Measurements from ENCODE around the gene ARHGAP10.

Gene ARHGAP10

DNA sequence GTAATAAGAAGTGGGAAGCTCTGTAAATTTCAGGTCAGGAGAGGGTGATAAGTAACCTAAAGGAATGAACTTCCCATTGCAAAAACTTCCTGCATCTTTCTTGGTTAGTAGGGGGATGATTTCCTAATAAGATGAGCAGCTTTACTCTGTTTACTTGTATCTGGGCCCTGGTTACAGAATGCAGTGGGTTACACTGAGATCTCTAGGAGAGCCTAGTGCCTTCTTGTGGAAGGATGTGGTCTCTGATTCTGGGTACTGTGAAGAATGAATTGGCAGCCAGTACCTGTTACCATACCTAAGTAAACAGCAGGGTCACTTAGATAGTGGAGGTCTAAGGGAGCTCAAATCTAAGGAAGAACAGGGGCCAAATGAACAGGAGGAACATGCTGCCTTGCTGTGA is 320.6 kb downstream of the ARHGAP10 start:
- FAIRE-seq (no peak), DNase-seq (ENCODE audit: extremely low spot score, insufficient read length, low read depth) (no peak)

DNA sequence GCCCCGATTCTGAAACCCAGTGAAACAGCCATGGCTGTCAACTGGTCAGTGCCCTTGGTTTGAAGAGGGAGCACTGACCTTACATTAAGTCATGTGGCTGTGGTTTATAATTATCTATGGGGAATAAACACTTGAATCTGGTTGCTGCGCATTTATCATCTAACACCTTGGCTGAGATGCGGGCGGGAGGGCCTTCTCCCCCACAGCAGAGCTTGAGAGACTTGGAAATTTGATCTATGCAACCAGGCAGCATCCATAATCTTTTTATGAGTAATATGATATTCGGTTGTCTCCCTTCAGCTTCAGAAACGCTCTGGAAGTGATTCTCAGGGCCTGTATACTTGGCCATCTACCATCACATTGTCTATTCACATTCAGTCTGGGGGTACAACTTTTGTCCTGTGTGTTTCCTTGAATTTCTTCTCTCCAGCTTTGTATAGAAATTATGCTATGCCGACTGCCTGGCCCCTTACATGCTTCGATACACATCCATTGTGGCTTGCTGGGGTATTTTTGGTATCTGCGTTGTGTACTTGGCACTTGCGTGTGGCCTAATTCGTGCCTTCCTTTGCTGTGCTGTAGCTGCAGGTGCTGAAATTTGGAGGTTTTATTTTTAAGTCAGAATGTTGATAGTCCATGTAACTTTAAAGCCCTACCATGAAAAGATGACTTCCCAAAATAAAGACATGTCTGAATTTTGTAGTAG is 321.6 kb downstream of the ARHGAP10 start:
- FAIRE-seq, result no peak

DNA sequence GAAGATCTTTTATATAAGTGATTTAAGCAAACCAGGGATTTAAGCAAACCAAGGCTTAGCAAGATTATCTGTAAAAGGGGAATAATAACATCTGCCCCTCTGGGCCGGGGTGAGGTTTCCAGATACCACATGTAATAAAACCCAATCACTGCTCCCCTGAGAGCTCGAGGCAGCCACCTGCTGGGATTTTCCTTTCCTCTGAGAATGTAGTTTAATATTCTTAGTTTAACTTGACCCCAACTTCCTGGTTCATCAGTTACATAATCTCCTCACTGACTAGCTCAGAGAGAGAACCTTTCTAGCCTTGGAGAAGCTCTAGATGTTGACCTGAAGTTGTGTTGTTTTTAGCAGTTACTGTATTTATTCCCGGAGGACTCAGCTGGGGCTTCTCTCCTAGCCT is 322.4 kb downstream of the ARHGAP10 start:
- no peak for DNase-seq (ENCODE audit: extremely low spot score, insufficient read length, low read depth)

More for the DNA sequence above, 321.6 kb downstream of the ARHGAP10 start:
- DNase-seq (ENCODE audit: extremely low spot score, insufficient read length, low read depth), result no peak

DNA sequence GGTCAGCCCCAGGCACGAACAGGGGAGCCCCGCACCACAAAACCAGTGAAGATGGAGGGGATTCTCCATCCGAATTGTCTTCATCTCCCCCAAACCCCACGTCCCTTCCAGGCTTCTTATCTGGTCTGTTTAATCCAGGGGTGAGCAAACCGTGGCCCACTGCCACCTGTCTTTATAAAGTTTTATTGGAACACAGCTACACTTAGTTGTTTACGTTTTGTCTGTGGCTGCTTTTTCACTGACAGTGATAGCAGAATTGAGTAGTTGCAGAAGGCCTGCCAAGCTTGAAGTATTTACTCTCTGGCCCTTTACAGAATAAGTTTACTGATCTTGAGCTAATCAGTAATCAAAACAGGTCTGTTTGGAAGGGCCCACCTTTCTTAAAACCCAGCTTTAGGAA is 324.0 kb downstream of the ARHGAP10 start:
- peak; percentile 71 for FAIRE-seq

More for the DNA sequence above, 322.4 kb downstream of the ARHGAP10 start:
- FAIRE-seq, result peak; percentile 81

DNA sequence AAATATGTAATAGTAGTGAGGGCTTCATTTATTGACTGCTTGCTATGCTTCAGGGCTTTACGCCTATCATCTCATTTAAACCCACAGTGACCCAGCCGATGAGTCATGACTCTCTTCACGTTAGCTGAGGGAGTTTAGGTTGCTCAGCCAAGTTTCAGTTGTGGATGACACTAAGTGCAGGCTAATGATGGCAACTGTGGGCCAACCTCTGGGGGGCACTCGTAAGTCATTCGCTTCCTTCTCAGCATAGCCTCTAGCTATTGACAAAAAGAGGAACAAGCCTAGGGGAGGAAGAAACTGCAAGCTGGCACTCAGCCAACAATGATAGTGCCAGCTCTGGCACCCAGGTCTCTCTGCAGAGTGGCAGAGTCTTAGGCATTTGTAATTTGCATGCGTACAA is 325.0 kb downstream of the ARHGAP10 start:
- DNase-seq (ENCODE audit: extremely low spot score, insufficient read length, low read depth) (peak; percentile 18), FAIRE-seq (peak; percentile 99)

More for the DNA sequence above, 324.0 kb downstream of the ARHGAP10 start:
- DNase-seq (ENCODE audit: extremely low spot score, insufficient read length, low read depth), result no peak

DNA sequence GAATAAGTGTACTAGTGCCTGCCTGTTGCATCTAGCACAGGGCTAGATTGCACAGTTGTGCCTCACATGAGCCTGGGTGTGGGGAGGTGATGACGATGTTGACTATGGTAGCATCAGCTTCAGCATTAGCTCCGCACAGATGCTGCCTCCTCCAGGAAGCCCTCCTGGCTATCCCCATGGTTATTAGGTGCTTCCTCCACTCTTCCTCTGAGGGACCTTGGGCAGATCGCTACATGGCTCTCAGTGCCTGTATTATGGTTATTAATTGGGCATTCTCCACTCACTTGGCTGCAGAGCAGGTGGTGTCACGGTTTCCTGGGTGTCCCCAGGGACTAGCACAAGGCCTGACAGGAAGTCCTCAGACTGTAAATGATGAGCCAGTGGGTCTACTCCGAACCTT is 325.6 kb downstream of the ARHGAP10 start:
- DNase-seq (ENCODE audit: extremely low spot score, insufficient read length, low read depth), result peak; percentile 3
- no peak for FAIRE-seq

DNA sequence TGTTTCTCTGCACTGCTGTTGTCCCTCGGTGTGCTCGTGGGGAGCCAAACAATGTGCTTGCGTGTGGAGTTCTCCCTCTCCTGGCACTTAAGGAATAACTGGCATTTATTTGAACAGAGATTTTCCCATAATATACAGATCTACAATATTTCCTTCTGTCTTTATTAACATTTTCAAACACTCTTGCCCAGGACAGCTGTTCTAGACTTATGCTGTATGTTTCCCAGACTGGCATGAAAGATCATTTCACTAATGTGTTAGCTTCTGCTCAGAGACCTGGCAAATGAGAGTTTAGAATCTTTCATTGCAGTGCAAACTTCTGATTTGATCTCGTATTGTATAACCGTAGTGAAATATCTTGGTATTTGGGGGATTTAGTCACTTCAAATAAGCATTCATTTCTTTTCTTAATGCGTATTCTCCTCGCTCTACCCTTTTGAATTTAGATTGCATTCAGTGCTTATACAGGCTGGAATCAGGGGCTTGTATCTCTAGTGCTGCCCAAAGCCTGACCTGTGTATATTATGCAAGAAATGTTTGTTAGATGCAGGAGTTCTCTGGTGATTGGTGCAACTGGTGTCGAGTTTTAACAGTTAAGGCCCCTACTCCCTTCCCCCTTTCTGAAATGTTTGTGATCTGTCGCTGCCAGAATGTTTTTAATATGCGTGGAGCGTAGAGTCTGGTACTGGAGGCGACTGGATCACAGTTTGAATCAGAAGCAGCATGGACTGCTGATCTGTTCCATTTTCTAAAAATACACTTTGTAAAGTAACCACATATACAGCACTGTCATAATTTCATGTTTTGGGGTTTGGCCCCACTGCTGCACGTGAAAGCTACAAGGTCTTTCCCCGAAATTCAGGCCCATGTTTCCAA is 326.3 kb downstream of the ARHGAP10 start:
- DNase-seq (ENCODE audit: extremely low spot score, insufficient read length, low read depth) (no peak), FAIRE-seq (peak; percentile 57)

DNA sequence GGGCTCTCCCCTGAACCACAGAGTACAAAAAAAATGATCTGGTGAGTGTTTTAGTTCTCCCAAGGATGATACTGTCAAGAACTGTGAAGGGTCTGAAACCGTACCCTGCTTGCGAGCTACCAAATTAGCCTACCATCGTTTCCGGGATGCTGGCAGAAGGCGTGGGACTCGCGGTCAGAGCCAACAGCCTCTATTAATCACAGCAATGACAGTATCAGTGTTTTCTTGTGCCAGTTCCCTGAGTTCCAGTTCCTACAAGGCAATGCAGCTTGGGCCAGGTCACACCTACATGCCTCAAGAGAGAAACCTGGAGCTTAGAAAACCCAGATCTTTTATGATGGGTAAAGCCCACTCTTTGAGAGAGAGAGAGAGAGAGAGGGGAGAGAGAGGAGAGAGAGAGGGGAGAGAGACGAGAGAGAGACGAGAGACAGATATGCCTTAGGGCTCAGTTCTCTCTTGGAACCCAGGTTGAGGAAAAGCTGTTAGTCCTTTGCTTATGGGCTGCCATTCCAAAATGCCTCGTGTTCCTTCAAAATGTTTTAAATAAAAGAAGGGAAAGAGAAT is 327.8 kb downstream of the ARHGAP10 start:
- no peak for DNase-seq (ENCODE audit: extremely low spot score, insufficient read length, low read depth)
- no peak for FAIRE-seq

DNA sequence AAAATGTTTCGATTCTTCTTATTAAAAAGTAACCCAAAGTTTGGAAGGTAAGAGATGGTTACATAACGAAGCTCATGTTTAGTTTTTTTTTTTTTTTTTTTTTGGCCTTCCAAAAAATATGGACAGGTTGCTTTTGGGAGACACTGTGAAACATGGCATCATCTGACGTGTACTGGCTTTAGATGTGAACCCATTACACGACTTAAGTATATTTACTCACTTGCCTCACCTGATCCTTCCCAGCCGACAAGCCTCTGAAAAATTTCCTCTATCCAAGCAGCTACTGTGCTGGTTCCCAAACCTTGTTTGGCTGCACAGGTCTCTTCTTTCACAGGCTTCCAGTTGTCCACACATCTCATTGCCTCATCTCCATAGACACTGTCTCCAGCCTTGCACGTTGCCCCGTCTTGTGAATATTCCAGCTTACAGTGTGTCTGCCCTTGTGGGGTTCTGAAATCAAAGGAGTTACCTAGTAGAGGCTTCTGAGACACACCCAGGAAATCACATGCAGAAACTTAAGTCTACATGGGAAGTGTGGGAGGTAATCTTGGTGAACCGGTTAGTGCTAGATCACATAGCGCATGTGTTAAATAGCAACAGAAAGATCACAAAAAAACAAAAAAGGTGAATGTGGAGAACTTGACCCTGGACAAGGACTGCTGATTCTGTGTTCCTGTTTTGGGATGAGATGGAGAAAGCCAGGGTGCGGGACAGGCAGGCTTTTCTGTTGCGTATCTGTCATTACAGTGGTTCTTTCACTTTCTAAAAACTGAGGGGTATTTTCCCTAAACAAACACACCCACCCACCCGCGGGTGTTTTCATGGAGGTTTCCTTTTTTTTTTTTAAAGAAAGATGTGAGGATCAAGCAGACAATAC is 328.6 kb downstream of the ARHGAP10 start:
- peak; percentile 70 for FAIRE-seq

DNA sequence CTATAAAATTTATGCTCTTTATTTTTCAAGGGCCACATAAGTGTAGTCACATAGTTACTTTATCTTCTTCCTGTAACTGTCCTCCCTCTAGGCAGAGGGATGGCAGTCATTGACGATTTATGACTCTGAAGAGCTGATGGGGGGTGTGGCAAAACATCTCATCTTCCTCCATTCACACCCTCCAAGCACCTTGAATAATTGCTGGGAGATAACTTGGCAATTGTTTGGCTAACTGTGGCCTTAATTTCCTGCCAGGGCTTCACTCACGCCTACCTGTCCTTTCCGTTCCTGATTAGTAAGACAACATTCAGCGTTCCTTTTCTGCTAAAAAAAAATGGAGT is 329.2 kb downstream of the ARHGAP10 start:
- DNase-seq (ENCODE audit: extremely low spot score, insufficient read length, low read depth) (no peak), FAIRE-seq (peak; percentile 48)

More for the DNA sequence above, 328.6 kb downstream of the ARHGAP10 start:
- no peak for DNase-seq (ENCODE audit: extremely low spot score, insufficient read length, low read depth)

DNA sequence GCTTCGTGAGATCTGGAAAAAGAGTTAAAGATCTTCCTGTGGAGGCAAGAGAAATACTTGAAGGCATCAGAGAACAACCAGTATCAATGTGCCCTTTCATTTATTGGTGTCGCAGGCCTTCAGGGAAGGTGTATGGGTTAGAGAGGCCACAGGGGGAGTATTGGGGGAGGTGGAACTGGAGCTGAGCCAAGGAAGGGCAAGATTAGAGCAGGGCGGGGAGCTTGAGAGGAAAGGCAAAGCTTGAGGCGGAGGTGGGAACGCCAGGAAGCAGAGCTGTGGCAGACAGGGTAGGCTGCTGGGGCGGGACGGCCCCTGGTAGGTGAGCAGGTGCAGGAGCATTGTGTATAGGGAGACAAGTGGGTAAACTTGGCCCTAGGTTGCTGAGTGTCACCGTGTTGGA is 329.9 kb downstream of the ARHGAP10 start:
- DNase-seq (ENCODE audit: extremely low spot score, insufficient read length, low read depth) (no peak), FAIRE-seq (no peak)

DNA sequence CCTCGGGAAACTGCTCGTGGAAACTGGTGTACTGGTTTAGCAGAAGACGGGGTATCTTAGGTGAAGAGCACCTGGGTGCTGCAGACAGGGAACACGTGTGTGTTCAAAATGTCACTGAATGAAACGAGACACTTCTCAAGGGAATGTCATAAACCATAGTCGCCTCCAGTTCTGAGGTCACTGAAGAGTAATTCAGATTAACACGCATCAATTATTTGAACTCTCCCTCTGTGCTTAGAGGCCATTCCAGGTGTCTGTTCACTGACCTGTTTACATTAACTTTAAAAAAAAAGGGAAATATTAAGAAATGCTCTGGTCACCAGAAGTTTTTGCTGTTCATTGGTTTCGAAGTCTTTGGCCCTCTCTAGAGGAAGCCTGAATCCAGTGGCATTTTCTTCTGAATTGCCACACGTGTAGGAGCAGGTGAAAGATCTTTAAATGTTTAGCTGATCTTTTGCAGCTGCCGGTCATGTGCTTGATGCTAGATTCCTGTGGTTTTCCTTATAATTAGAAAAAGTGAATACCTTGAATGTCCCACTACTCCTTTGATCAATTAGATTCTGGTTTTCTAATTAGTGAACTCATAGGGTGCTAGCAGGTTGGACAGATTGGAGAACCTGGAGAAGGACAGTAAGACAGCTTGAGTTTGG is 330.5 kb downstream of the ARHGAP10 start:
- DNase-seq (ENCODE audit: extremely low spot score, insufficient read length, low read depth), result no peak

DNA sequence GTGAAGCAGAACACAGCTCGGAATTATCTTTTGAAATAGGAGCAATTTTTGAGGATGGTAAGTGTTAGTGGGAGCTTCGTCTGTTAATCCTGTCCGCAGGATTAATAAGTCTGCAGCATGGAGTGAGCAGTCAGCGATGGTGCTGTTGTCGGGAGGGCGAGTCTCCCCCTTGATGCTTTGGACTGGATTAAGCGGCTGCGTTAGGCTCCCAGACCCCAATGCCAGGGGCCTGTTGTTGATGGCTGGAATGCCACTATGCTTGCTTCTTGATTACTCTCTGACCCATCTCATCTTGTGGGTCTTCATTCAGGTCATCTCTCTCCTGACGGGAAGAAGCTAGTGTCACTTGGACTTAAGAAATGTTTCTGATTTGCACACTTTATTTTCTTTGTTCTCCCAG is 332.6 kb downstream of the ARHGAP10 start:
- DNase-seq (ENCODE audit: extremely low spot score, insufficient read length, low read depth), result no peak

More for the DNA sequence above, 330.5 kb downstream of the ARHGAP10 start:
- FAIRE-seq, result no peak

DNA sequence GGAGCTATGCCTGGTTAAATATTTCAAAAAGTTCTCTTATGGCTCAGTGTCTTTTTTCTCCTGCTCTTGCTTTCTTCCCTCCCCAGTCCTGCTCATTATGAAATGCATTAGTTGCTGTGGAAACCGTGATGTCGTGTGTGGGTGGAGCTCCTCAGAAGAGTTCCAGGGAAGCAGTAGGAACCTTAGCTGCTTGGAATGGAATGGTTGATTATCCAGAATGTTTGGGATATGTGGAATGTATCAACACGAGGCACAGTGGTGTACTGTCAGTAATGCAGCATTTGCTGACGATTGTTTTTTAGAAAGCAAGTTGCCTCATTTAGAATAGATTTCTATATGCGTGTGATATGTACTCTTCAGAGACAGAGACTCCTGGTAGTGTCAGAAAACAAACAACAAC is 333.2 kb downstream of the ARHGAP10 start:
- DNase-seq (ENCODE audit: extremely low spot score, insufficient read length, low read depth) (no peak), FAIRE-seq (no peak)

More for the DNA sequence above, 332.6 kb downstream of the ARHGAP10 start:
- no peak for FAIRE-seq

DNA sequence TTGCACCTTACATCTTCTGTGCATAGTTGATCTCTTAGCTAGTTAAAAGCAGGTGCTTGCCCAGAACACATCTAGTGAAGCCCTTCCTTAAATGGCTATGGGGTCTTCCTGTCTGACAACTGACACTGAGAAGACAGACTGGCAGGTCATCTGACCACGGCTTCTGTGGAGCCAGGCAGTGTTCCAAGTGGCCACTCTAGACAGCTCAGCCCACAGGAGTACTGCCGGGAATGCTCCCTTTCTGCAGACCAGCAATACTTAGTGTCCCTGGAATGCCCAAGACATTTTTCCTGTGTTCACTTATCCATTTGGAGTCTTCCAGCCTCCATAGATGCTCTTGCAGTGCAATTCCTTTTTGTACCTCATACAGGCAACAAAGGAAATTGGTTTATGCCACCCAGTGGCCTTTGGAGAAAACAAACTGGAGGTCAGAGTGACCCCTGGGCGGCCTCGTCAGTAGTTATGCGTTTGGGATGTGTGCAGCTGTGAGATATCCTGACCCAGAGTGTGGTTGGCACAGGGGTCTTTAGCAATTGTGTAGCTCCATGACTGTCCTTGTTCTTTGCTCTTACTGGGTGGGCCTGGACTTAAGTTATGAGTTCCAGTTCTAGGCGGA is 335.5 kb downstream of the ARHGAP10 start:
- no peak for DNase-seq (ENCODE audit: extremely low spot score, insufficient read length, low read depth)
- no peak for FAIRE-seq

DNA sequence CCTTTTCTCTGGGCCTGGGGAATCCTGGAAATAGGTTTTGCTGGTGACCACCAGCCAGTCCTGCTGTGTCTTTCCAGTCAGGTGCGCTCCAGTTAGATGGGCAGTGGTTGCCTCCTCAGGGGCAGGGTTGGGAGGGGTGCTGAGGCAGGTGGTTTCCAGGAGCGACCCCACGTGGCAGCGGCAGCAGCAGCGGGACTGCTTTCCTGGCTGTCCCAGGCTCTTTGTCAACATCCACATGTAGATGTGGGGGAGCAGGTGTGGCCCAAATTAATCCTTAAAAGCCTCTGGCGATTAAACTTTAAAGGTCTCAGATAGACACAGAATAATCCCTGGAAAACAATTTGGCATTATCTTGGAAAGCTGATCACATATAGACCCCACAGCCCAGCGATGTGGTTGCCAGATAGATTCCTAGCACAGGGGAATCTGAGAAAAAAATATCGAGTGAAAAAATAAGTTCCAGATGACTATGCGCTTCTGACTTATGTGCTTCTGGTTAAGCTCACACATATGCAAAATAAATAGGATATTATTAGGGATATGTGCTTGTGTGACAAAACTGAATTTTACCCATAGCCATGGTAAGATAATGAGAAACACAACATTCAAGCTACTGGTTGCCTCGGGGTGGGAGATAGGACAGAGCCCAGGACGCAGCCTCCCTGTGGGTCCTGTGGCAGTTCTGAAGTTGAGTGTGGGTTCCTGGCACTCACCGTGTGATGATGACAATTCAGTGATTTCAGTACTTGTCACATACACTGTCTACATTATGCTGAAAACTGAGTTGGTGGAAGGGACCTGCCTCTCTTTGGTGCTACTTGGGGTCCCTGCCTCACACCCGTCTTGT is 336.4 kb downstream of the ARHGAP10 start:
- FAIRE-seq, result no peak

DNA sequence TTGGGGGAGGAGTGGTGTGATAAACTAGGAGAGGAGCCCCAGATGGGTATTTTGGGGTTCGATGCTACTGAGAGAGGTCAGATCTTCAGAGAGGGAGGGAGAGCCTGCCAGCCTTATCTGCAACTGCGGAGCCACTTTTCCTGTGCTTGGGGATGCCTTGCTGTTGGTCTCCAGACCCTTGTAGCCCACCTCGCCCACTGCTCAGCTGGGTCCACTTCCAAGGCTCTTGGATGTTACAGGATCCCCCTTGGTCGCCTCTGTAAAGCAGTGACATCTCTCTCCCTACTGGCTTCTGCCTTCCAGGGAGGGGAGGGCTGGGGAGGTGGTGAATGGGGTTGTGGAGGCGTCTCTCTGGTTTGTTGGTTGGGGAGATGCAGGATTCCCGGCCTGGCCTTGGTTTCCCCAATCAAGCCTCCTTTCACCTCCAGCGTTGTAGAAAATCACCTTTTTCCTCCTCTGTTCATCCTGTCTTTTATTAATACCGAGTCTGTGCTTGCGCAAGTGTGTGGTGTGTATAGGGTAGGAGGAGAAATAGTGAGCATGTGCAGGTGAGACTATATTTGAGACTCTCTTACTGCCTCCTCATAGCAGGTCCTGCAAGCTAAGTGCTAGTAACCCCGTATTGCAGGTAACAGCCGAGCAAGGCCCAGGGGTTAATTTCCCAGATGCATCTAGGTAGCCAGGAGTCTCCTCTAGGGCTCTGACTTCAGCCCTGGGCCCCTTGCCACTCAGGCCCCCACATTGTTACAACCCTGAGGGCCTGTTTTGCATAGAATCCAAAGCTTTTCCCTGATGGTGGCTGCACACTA is 337.4 kb downstream of the ARHGAP10 start:
- DNase-seq (ENCODE audit: extremely low spot score, insufficient read length, low read depth) (no peak), FAIRE-seq (no peak)

More for the DNA sequence above, 336.4 kb downstream of the ARHGAP10 start:
- DNase-seq (ENCODE audit: extremely low spot score, insufficient read length, low read depth), result no peak

DNA sequence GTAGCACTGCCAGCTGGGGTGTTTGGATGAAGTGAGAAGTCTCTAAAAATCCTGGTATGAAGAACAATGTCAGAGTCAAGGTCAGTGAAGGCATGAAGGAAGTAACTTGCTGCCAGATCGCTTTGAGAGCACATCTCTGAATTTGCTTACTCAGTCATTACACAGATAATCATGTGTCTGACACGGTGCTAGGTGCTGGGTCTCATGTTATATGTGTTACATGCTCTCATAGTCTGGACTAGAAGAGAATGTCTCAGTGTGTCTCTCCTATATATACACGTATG is 337.9 kb downstream of the ARHGAP10 start:
- no peak for DNase-seq (ENCODE audit: extremely low spot score, insufficient read length, low read depth)
- no peak for FAIRE-seq
